Right cardiac atrium (tissue), 5 donors: ENCODE results near the gene PRELID1. TPM values are rescaled to one million over a fixed set of nuclear protein-coding genes. Genes with fewer than 3 reads are reported as not detected.

ENCODE experiments used
- ATAC-seq, 2 donors: fragments of 200-7000 bp; cut with Tn5 transposase; one replicate each; pipeline versions ENCODE4 v1.8.0 to v1.9.1; 2020; ENCODE audit warnings: moderate library complexity in 2 of 2, mild to moderate bottlenecking in 1 of 2
- DNase-seq, 3 donors: peaks; one replicate each; pipeline ENCODE4 v3.0.0-alpha.2; 2020
- H3K27ac ChIP-seq: one replicate; pipeline ENCODE4 v1.5.1; 2013; ENCODE audit warnings: mild to moderate bottlenecking, low read length, control low read depth, moderate library complexity
- H3K27me3 ChIP-seq: one replicate; pipeline ENCODE4 v1.6.1; 2013; ENCODE audit not compliant: control insufficient read depth, insufficient read depth
- H3K4me1 ChIP-seq: one replicate; pipeline ENCODE4 v1.6.1; 2013; ENCODE audit warnings: low read length; ENCODE audit not compliant: control insufficient read depth, insufficient read depth
- H3K4me3 ChIP-seq: one replicate; pipeline ENCODE4 v1.5.1; 2013; ENCODE audit warnings: low read length, control low read depth
- H3K9me3 ChIP-seq: one replicate; pipeline ENCODE4 v1.6.1; 2013; ENCODE audit warnings: low read length; ENCODE audit not compliant: control insufficient read depth
- WGBS: extraction: QIAGEN DNeasy Blood & Tissue Kit; methylation state at CpG from one replicate; pipeline ENCODE4 v1.1.7; 2013; 5-methylcytosine and 5-hydroxymethylcytosine counted together
- intact Hi-C, 4 donors: fragments of 100-400 bp; cut with DNase I; formaldehyde crosslinking; loops; one replicate each; pipeline versions ENCODE4 v1.11.0 to v1.14.0; 2022 to 2023
- polyA plus RNA-seq: library from polyadenylated mRNA; stranded (reverse); fragments of 200-250 nt; gene quantifications from one replicate; pipeline ENCODE4 v1.2.3, GENCODE V29; 2013
- total RNA-seq, 4 donors: library from RNA; stranded (reverse); fragmentation: NEBNext Ultra II Directional; extraction: Animal tissue kit (Norgen Biotek cat#: 25700); gene quantifications; one replicate each; pipeline ENCODE4 v1.2.1, GENCODE V29; 2021
- donor health status: healthy with polysubstance abuse.
- donor health status: DM: no; HTN: yes; CAD: no.
- donor health status: DM: no; HTN: no; CAD: no.
- donor health status: DM: no; HTN: yes; CAD: no; lungs with severe emphysema.
- donor health status: DM: yes; HTN: yes; CAD: no.

The PRELID1 gene
- total and polyA plus RNA-seq, 5 donors = 40.4 to 55.7 (median 44.1) TPM

- DNase-seq (peak; percentile 94 to 96 (median 95)), ATAC-seq (peak; percentile 98 to 99)
- Histone ChIP-seq H3K27me3 (no peaks in the 10 kb centered on the region), H3K9me3 (no peaks in the 10 kb centered on the region), H3K4me3 (peak within 1 kb of the TSS; percentile 92), H3K27ac (peak within 1 kb of the TSS; percentile 99), H3K4me1 (no peaks in the 10 kb centered on the region)
- WGBS = 6% methylated on average over 55 of the region's 55 CpGs
- intact Hi-C loops = no loop called here
Observed at GRCh38 chr5:177351392-177352329, 48.1 kb downstream of the PRELID1 start, which contains the start of gene LMAN2. TSS of gene LMAN2 (minus strand) at chr5:177351668. CDS start at chr5:177351647, 21 bp downstream.

GRCh38 chr5:177353093-177353492 lies 49.5 kb downstream of the PRELID1 start:
- no peaks in the 10 kb centered on the region for H3K27me3 ChIP-seq
- no peak overlapping the region for H3K27ac ChIP-seq
- no peaks in the 10 kb centered on the region for H3K4me1 ChIP-seq
- no peak overlapping the region for H3K4me3 ChIP-seq
- H3K9me3 ChIP-seq = no peaks in the 10 kb centered on the region
- 71% methylated on average over 5 of the region's 5 CpGs for WGBS
- intact Hi-C loops = no loop called here
- ATAC-seq (no peak), DNase-seq (peak in 1 of 3 donors; percentile 12)

GRCh38 chr5:177354256-177354655 lies 50.7 kb downstream of the PRELID1 start:
- no peak for ATAC-seq
- no peak overlapping the region for H3K4me3 ChIP-seq
- intact Hi-C loops = no loop called here
- DNase-seq = no peak
- WGBS = 82% methylated on average over 3 of the region's 3 CpGs
- H3K27ac ChIP-seq = no peak overlapping the region
- H3K9me3 ChIP-seq = no peaks in the 10 kb centered on the region
- no peaks in the 10 kb centered on the region for H3K4me1 ChIP-seq
- H3K27me3 ChIP-seq = no peaks in the 10 kb centered on the region

- Histone ChIP-seq H3K27ac (no peak overlapping the region), H3K9me3 (no peaks in the 10 kb centered on the region), H3K4me3 (no peak overlapping the region), H3K4me1 (no peaks in the 10 kb centered on the region), H3K27me3 (no peaks in the 10 kb centered on the region)
- intact Hi-C loops = no loop called here
- peak in 1 of 3 donors; percentile 17 for DNase-seq
- WGBS = 66% methylated on average over 3 of the region's 3 CpGs
- ATAC-seq = no peak
Observed at GRCh38 chr5:177354711-177355110, 51.1 kb downstream of the PRELID1 start.

- intact Hi-C loops = no loop called here
- ATAC-seq = no peak
- no peaks in the 10 kb centered on the region for H3K4me1 ChIP-seq
- no peaks in the 10 kb centered on the region for H3K27me3 ChIP-seq
- no peak overlapping the region for H3K4me3 ChIP-seq
- no peak overlapping the region for H3K27ac ChIP-seq
- 79% methylated on average over 1 of the region's 1 CpG for WGBS
- DNase-seq = peak in 1 of 3 donors; percentile 5
- no peaks in the 10 kb centered on the region for H3K9me3 ChIP-seq
Observed at GRCh38 chr5:177355162-177355867, 51.7 kb downstream of the PRELID1 start.

GRCh38 chr5:177355868-177356168 lies 52.2 kb downstream of the PRELID1 start:
- no peaks in the 10 kb centered on the region for H3K4me1 ChIP-seq
- no peaks in the 10 kb centered on the region for H3K9me3 ChIP-seq
- no peaks in the 10 kb centered on the region for H3K27me3 ChIP-seq
- H3K27ac ChIP-seq = no peak overlapping the region
- intact Hi-C loops = no loop called here
- 7% methylated on average over 1 of the region's 1 CpG for WGBS
- no peak overlapping the region for H3K4me3 ChIP-seq
- ATAC-seq = no peak
- DNase-seq = no peak

Other genes starting within 250 kb of the PRELID1 start
- gene FGFR4, start 216.9 kb upstream of the PRELID1 start, total RNA-seq = 1 to 10 TPM; 1.9 to 3.7 (median 3.5) TPM
- gene FGFR4, start 216.9 kb upstream of the PRELID1 start, polyA plus RNA-seq = 1.5 TPM
- 10 to 100 TPM; 44.1 to 55.5 (median 50.6) TPM for gene NSD1, start 170.0 kb upstream of the PRELID1 start, total RNA-seq
- gene NSD1, start 170.0 kb upstream of the PRELID1 start, polyA plus RNA-seq = 10.0 TPM
- gene RAB24, start 80 bp upstream of the PRELID1 start, total RNA-seq = 10 to 100 TPM; 15.0 to 23.8 (median 20.6) TPM
- 28.6 TPM for gene RAB24, start 80 bp upstream of the PRELID1 start, polyA plus RNA-seq
- gene MXD3, start 8.1 kb downstream of the PRELID1 start, total RNA-seq = 1 to 10 TPM; 2.4 to 3.6 (median 2.6) TPM
- 1.7 TPM for gene MXD3, start 8.1 kb downstream of the PRELID1 start, polyA plus RNA-seq
- 10 to 100 TPM; 59.0 to 74.3 (median 68.8) TPM for gene LMAN2, start 47.9 kb downstream of the PRELID1 start, total RNA-seq
- gene LMAN2, start 47.9 kb downstream of the PRELID1 start, polyA plus RNA-seq = 109 TPM
- 1 to 10 TPM; 3.8 to 5.1 (median 4.2) TPM for gene RGS14, start 54.1 kb downstream of the PRELID1 start, total RNA-seq
- gene RGS14, start 54.1 kb downstream of the PRELID1 start, polyA plus RNA-seq = 4.6 TPM
- gene SLC34A1, start 80.6 kb downstream of the PRELID1 start, total RNA-seq = not detected
- not detected for gene SLC34A1, start 80.6 kb downstream of the PRELID1 start, polyA plus RNA-seq
- gene PFN3, start 96.9 kb downstream of the PRELID1 start, total RNA-seq = not detected
- not detected for gene PFN3, start 96.9 kb downstream of the PRELID1 start, polyA plus RNA-seq
- gene F12, start 105.8 kb downstream of the PRELID1 start, total RNA-seq = under 1 TPM; 0.17 to 0.34 (median 0.26) TPM
- gene F12, start 105.8 kb downstream of the PRELID1 start, polyA plus RNA-seq = 0.27 TPM
- 10 to 100 TPM; 13.2 to 16.9 (median 15.5) TPM for gene GRK6, start 122.9 kb downstream of the PRELID1 start, total RNA-seq
- 7.4 TPM for gene GRK6, start 122.9 kb downstream of the PRELID1 start, polyA plus RNA-seq
- under 1 TPM in 3 of 4 donors, not detected in 1; 0.33 to 0.45 (median 0.35) TPM for gene PRR7, start 143.0 kb downstream of the PRELID1 start, total RNA-seq
- gene PRR7, start 143.0 kb downstream of the PRELID1 start, polyA plus RNA-seq = 0.27 TPM
- 10 to 100 TPM; 15.3 to 44.8 (median 25.3) TPM for gene DBN1, start 169.8 kb downstream of the PRELID1 start, total RNA-seq
- 17.7 TPM for gene DBN1, start 169.8 kb downstream of the PRELID1 start, polyA plus RNA-seq
- 10 to 100 TPM; 35.0 to 71.5 (median 47.0) TPM for gene PDLIM7, start 193.8 kb downstream of the PRELID1 start, total RNA-seq
- gene PDLIM7, start 193.8 kb downstream of the PRELID1 start, polyA plus RNA-seq = 61.9 TPM
- gene DOK3, start 206.0 kb downstream of the PRELID1 start, total RNA-seq = 1 to 10 TPM; 3.1 to 4.5 (median 3.9) TPM
- 1.4 TPM for gene DOK3, start 206.0 kb downstream of the PRELID1 start, polyA plus RNA-seq
- gene DDX41, start 213.2 kb downstream of the PRELID1 start, total RNA-seq = 10 to 100 TPM; 36.0 to 43.5 (median 40.3) TPM
- gene DDX41, start 213.2 kb downstream of the PRELID1 start, polyA plus RNA-seq = 30.5 TPM